Measurements from ENCODE around the gene MYBBP1A. TPM values are rescaled to one million over a fixed set of nuclear protein-coding genes. Genes with fewer than 3 reads are reported as not detected.

The MYBBP1A gene
- total and polyA plus RNA-seq, 9 of the 15 experiments (the other 6 are each of a cell fraction or from before 2014, with no cell fraction given), result 2.0 to 114 (median 47.2) TPM

- Histone ChIP-seq H3K27ac (ENCODE audit: extremely low read depth, low read depth, low read length) (no peak overlapping the region), H3K36me3 (ENCODE audit: control insufficient read depth, insufficient read depth, low read length) (no peaks in the 10 kb centered on the region), H3K4me2 (ENCODE audit: insufficient read depth, low read length) (no peak overlapping the region), H3K9me1 (ENCODE audit: control insufficient read depth, insufficient read depth, low read length) (no peaks in the 10 kb centered on the region), H4K20me1 (replicated peaks; ENCODE audit: control insufficient read depth, insufficient read depth, low read length) (peaks cover 3% of the 10 kb centered on the region; the same call in 1 of the 2 replicates), H3K9ac (ENCODE audit: insufficient read depth in 1 of 2, low read depth in 2 of 2, low read length in 2 of 2) (no peak overlapping the region), H3K9me3 (replicated peaks; ENCODE audit: control insufficient read depth, insufficient read depth, low read depth, low read length) (no peaks in the 10 kb centered on the region), H3K4me3 (no peak overlapping the region), H3K27me3 (ENCODE audit: control insufficient read depth in 2 of 2, insufficient read depth in 2 of 2, low read length in 2 of 2) (peaks cover 6 to 79% of the 10 kb centered on the region in 2 experiments; a peak in 4 of 5 replicates), H2AFZ (ENCODE audit: low read depth, low read length) (no peak overlapping the region), H3K79me2 (ENCODE audit: control insufficient read depth, insufficient read depth, low read length) (no peaks in the 10 kb centered on the region), H3K4me1 (replicated peaks in 1 of 2; ENCODE audit: control insufficient read depth in 2 of 2, insufficient read depth in 2 of 2, low read length in 2 of 2) (peaks cover 6 to 25% of the 10 kb centered on the region in 2 experiments; a peak in 4 of 5 replicates)
- peak in 2 of 3 experiments; percentile 18 to 32; a peak in 1 of 6 replicates for TF ChIP-seq CTCF (IDR thresholded peaks at IDR 0.05 in 2 of 3, conservative IDR thresholded peaks at IDR 0.05 in 1 of 3; ENCODE audit: insufficient read depth in 2 of 3, low read depth in 1 of 3, low read length in 3 of 3)
- no peak for TF ChIP-seq STAT6 (CRISPR knock-in tag; IDR thresholded peaks at IDR 0.05)
- peak; percentile 79 for ATAC-seq
- POLR2A ChIA-PET, result interaction anchor here (0.6 kb wide), 1 partner anchor 116 kb away, joined by 3 read pairs; no protein-coding TSS in a partner anchor
- BruUV-seq (replicated peaks), result no TSS peak
- in situ Hi-C loops (cut with MboI) (no loop called here), intact Hi-C loops (cut with micrococcal nuclease) (no loop called here)
- CTCF ChIA-PET (ENCODE audit: low intra/inter-chr PET ratio), result no interaction called here
- FAIRE-seq, result no peak
- peak in 3 of 4 experiments; percentile 28 to 49 (median 47) for DNase-seq (ENCODE audit: extremely low read depth in 1 of 4, low spot score in 3 of 4)
- WGBS (ENCODE audit: insufficient coverage, low coverage, missing lambda C conversion rate), result 40% methylated on average over 2 of the region's 12 CpGs
Measured at GRCh38 chr17:4583782-4584100, 28.6 kb upstream of the MYBBP1A start.

All from K562 (cell line).